Natural killer cell (primary cell): Measurements from ENCODE around the gene FXYD1. TPM values are rescaled to one million over a fixed set of nuclear protein-coding genes. Genes with fewer than 3 reads are reported as not detected.

Experiments
- ATAC-seq, 3 donors: fragments of 150-1000 bp in 2 of 3; fragments of 200-7000 bp in 1 of 3; cut with Tn5 transposase; 1 replicate in 1 of 3; 2 replicates in 2 of 3; pipeline ENCODE4 v1.10.0; 2021; ENCODE audit warnings: mild to moderate bottlenecking in 2 of 3, moderate library complexity in 2 of 3
- DNase-seq, 2 donors: peaks; one replicate each; pipeline versions ENCODE4 v3.0.0 to v3.0.0-alpha.2; 2013 to 2021; ENCODE audit warnings: mixed read lengths in 1 of 2
- H3K27ac ChIP-seq: one replicate; pipeline ENCODE4 v1.5.1; 2013; ENCODE audit warnings: mild to moderate bottlenecking, low read length
- H3K27me3 ChIP-seq: one replicate; pipeline ENCODE4 v1.6.1; 2013; ENCODE audit warnings: low read length; ENCODE audit not compliant: control insufficient read depth, insufficient read depth
- H3K36me3 ChIP-seq: one replicate; pipeline ENCODE4 v1.6.1; 2013; ENCODE audit warnings: low read length; ENCODE audit not compliant: control insufficient read depth, insufficient read depth
- H3K4me1 ChIP-seq: one replicate; pipeline ENCODE4 v1.6.1; 2013; ENCODE audit warnings: low read length; ENCODE audit not compliant: control insufficient read depth, insufficient read depth
- H3K4me3 ChIP-seq: one replicate; pipeline ENCODE4 v1.5.1; 2013; ENCODE audit warnings: low read length
- H3K9me3 ChIP-seq: one replicate; pipeline ENCODE4 v1.6.1; 2013; ENCODE audit warnings: low read length; ENCODE audit not compliant: control insufficient read depth, insufficient read depth
- H3K27ac Mint-ChIP-seq, 2 donors: one replicate each; pipeline ENCODE4 v1.8.0; 2022; ENCODE audit warnings: mild to moderate bottlenecking in 2 of 2, mixed read lengths in 2 of 2, moderate library complexity in 1 of 2
- H3K27me3 Mint-ChIP-seq, 2 donors: one replicate each; pipeline ENCODE4 v1.8.0; 2022; ENCODE audit warnings: low read depth in 2 of 2, mixed read lengths in 2 of 2
- H3K36me3 Mint-ChIP-seq: one replicate; pipeline ENCODE4 v1.8.0; 2022; ENCODE audit warnings: mixed read lengths
- H3K4me1 Mint-ChIP-seq, 2 donors: one replicate each; pipeline ENCODE4 v1.8.0; 2022; ENCODE audit warnings: mixed read lengths in 2 of 2
- H3K4me3 Mint-ChIP-seq: one replicate; pipeline ENCODE4 v1.8.0; 2022; ENCODE audit warnings: mild to moderate bottlenecking, moderate library complexity, mixed read lengths
- H3K9me3 Mint-ChIP-seq, 2 donors: one replicate each; pipeline ENCODE4 v1.8.0; 2022; ENCODE audit warnings: mixed read lengths in 2 of 2
- WGBS: methylation state at CpG from one replicate; pipeline ENCODE4 v1.1.7; 2013; ENCODE audit warnings: missing lambda C conversion rate; ENCODE audit not compliant: insufficient coverage; 5-methylcytosine and 5-hydroxymethylcytosine counted together
- intact Hi-C: fragments of 100-400 bp; cut with micrococcal nuclease; formaldehyde crosslinking; loops from one replicate; pipeline ENCODE4 v1.14.2; 2022
- total RNA-seq, 4 donors: library from RNA; stranded (reverse); fragments of 120-200 nt in 1 of 4; gene quantifications; one replicate each; pipeline versions ENCODE4 v1.2.3 to v1.2.4, GENCODE V29; 2013 to 2022
- TF ChIP-seq, protein P1 (sequence below): fragments of 200-600 bp; IDR thresholded peaks from one replicate; pipeline ENCODE4 v1.8.0; 2022; ENCODE audit warnings: antibody characterized with exemption

Gene FXYD1
- total RNA-seq, 3 donors from 2014 or later (not counting 1 experiment from before 2014, with no cell fraction given), result not detected

DNA sequence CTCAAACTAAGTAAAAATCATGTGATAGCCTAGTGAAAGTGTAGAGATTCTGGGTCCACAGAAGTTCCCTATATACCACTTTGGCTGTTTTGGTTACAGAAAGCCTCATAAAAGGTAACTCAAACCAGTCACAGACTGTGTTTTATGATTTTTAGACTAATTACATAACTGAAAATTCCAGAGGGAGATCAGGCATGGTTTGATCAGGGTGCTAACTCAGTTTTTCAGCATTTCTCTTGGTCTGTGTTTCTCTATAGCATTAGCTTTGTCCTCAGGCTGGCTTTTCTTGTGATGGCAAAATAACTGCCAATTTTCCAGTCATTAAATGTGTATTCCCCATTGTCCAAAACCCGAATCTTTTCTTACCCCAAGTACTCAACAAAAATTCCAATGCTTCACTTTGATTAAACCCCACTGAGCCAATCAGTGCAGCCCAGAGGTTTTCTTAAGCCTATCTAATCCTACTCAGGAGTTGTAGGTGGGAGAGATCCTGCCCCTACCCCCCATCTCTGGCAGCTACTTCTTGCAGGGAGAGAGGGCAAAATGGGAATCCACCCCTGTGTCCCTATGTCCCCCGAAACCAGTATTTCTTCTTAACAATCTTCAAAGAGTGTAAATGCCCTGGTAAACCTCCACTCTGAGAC is 31.6 kb upstream of the FXYD1 start:
- H3K36me3 ChIP-seq, result no peaks in the 10 kb centered on the region
- TF ChIP-seq, protein P1, sequence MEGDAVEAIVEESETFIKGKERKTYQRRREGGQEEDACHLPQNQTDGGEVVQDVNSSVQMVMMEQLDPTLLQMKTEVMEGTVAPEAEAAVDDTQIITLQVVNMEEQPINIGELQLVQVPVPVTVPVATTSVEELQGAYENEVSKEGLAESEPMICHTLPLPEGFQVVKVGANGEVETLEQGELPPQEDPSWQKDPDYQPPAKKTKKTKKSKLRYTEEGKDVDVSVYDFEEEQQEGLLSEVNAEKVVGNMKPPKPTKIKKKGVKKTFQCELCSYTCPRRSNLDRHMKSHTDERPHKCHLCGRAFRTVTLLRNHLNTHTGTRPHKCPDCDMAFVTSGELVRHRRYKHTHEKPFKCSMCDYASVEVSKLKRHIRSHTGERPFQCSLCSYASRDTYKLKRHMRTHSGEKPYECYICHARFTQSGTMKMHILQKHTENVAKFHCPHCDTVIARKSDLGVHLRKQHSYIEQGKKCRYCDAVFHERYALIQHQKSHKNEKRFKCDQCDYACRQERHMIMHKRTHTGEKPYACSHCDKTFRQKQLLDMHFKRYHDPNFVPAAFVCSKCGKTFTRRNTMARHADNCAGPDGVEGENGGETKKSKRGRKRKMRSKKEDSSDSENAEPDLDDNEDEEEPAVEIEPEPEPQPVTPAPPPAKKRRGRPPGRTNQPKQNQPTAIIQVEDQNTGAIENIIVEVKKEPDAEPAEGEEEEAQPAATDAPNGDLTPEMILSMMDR, result no peak
- H3K27ac ChIP-seq, result no peak overlapping the region
- ATAC-seq (no peak), DNase-seq (no peak)
- no peaks in the 10 kb centered on the region for H3K4me1 ChIP-seq
- H3K4me3 Mint-ChIP-seq, result no peak overlapping the region
- no peak overlapping the region for H3K4me3 ChIP-seq
- no peaks in the 10 kb centered on the region for H3K36me3 Mint-ChIP-seq
- 100% methylated on average over 1 of the region's 2 CpGs for WGBS
- no peaks in the 10 kb centered on the region for H3K4me1 Mint-ChIP-seq
- H3K27ac Mint-ChIP-seq, result no peak overlapping the region
- no peaks in the 10 kb centered on the region for H3K27me3 ChIP-seq
- H3K9me3 ChIP-seq, result peaks cover 5% of the 10 kb centered on the region
- H3K27me3 Mint-ChIP-seq, result peaks cover 0 to 6% of the 10 kb centered on the region in 2 donors
- no peaks in the 10 kb centered on the region for H3K9me3 Mint-ChIP-seq
- intact Hi-C loops, result no loop called here

GRCh38 chr19:35107545-35107944 is 31.1 kb upstream of the FXYD1 start:
- intact Hi-C loops, result no loop called here
- Histone ChIP-seq H3K27me3 (no peaks in the 10 kb centered on the region), H3K27ac (no peak overlapping the region), H3K4me3 (no peak overlapping the region), H3K9me3 (peaks cover 5% of the 10 kb centered on the region), H3K36me3 (no peaks in the 10 kb centered on the region), H3K4me1 (no peaks in the 10 kb centered on the region)
- peaks cover 0 to 6% of the 10 kb centered on the region in 2 donors for H3K27me3 Mint-ChIP-seq
- ATAC-seq, result no peak
- no peak for DNase-seq
- H3K27ac Mint-ChIP-seq, result no peak overlapping the region
- H3K9me3 Mint-ChIP-seq, result no peaks in the 10 kb centered on the region
- H3K36me3 Mint-ChIP-seq, result no peaks in the 10 kb centered on the region
- no peaks in the 10 kb centered on the region for H3K4me1 Mint-ChIP-seq
- no peak overlapping the region for H3K4me3 Mint-ChIP-seq
- TF ChIP-seq, protein P1, result no peak
- 24% methylated on average over 5 of the region's 5 CpGs for WGBS

DNA sequence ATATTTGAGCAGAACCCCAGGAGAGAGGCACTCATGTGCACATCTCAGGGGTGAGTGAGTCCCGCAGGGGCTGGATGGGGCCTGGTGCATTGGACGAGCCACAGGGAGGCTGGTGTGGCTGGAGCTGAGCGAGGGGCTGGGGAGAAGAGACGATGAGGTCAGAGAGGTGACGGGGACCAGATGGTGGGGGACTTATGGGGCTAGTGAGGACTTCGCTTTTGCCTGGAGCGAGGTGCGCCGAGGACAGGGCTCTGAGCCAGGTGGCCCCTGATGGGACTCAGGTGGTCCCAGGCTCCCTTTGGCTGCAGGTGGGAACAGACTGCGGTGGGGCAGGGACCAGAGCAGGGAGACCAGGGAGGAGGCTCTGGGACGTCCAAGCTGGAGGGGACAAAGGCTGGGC is 29.9 kb upstream of the FXYD1 start:
- intact Hi-C loops, result no loop called here
- no peak overlapping the region for H3K27ac Mint-ChIP-seq

More for the DNA sequence above, 29.9 kb upstream of the FXYD1 start:
- no peaks in the 10 kb centered on the region for H3K9me3 Mint-ChIP-seq
- DNase-seq (no peak), ATAC-seq (no peak)
- 71% methylated on average over 11 of the region's 11 CpGs for WGBS
- H3K4me3 ChIP-seq, result no peak overlapping the region
- H3K36me3 ChIP-seq, result no peaks in the 10 kb centered on the region
- no peaks in the 10 kb centered on the region for H3K27me3 ChIP-seq
- peaks cover 0 to 6% of the 10 kb centered on the region in 2 donors for H3K27me3 Mint-ChIP-seq
- no peaks in the 10 kb centered on the region for H3K36me3 Mint-ChIP-seq
- H3K4me3 Mint-ChIP-seq, result no peak overlapping the region
- no peak overlapping the region for H3K27ac ChIP-seq
- TF ChIP-seq, protein P1, result no peak
- H3K4me1 ChIP-seq, result no peaks in the 10 kb centered on the region
- no peaks in the 10 kb centered on the region for H3K4me1 Mint-ChIP-seq
- peaks cover 5% of the 10 kb centered on the region for H3K9me3 ChIP-seq
